Left ventricle myocardium inferior (tissue), 1 donor: ENCODE data around the gene IGSF5. TPM values are rescaled to one million over a fixed set of nuclear protein-coding genes. Genes with fewer than 3 reads are reported as not detected.
"Not testable (repeated sequence)": the region's sequence is repeated elsewhere in the genome, so short reads cannot be mapped to it uniquely, and the experiment has no call there.

Experiments used
- DNase-seq: peaks from one replicate; pipeline ENCODE4 v3.0.0-alpha.2; 2020
- H3K27ac ChIP-seq: fragments of 200-600 bp; replicated peaks from 2 replicates; pipeline ENCODE4 v1.8.0; 2021
- H3K27me3 ChIP-seq: fragments of 200-600 bp; 2 replicates; pipeline ENCODE4 v1.8.0; 2021; ENCODE audit warnings: low read depth
- H3K36me3 ChIP-seq: fragments of 200-600 bp; 2 replicates; pipeline ENCODE4 v1.8.0; 2021
- H3K4me1 ChIP-seq: fragments of 200-600 bp; 2 replicates; pipeline ENCODE4 v1.8.0; 2021
- H3K4me3 ChIP-seq: fragments of 200-600 bp; 2 replicates; pipeline ENCODE4 v1.8.0; 2021; ENCODE audit warnings: mild to moderate bottlenecking, moderate library complexity
- H3K9me3 ChIP-seq: fragments of 200-600 bp; replicated peaks from 2 replicates; pipeline ENCODE4 v1.8.0; 2021
- CTCF ChIP-seq: fragments of 200-600 bp; IDR thresholded peaks from 2 replicates; pipeline ENCODE4 v1.8.0; 2021; ENCODE audit warnings: antibody characterized with exemption, mild to moderate bottlenecking, borderline replicate concordance
- intact Hi-C: fragments of 100-400 bp; cut with micrococcal nuclease; formaldehyde crosslinking; loops from one replicate; pipeline ENCODE4 v1.11.0; 2022
- total RNA-seq: library from RNA; stranded (reverse); fragmentation: NEBNext Ultra II Directional; extraction: Animal tissue kit (Norgen Biotek cat#: 25700); gene quantifications from one replicate; pipeline ENCODE4 v1.2.1, GENCODE V29; 2021
- donor health status: DM: no; HTN: yes; CAD: no; lungs with severe emphysema.

The IGSF5 gene
- total RNA-seq, 1 donor from 2014 or later: 4.9 TPM

DNA sequence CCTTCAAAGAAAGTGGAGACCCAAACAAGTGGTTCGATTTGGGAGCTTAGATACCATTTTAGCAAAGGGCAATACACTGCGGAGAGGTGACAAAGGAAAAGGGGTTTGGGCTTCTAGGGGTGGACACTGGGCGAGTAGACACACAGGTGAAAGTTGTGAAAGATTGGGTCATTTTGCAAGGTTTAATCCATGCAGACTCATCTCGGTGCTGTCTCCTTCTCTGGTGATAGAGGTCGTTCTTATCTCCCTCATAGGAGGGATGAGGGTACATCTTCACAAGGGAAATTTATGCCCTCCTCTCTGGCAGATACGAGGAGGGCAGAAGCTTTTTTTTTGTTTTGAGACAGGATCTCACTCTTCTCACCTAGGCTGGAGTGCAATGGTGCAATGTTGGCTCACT is 6.4 kb upstream of the IGSF5 start:
- no peaks in the 10 kb centered on the region for H3K9me3 ChIP-seq
- TF ChIP-seq CTCF: no peak
- H3K4me1 ChIP-seq: peaks cover 7% of the 10 kb centered on the region
- intact Hi-C loops: no loop called here
- peaks cover 5% of the 10 kb centered on the region for H3K27me3 ChIP-seq
- no peak overlapping the region for H3K27ac ChIP-seq
- DNase-seq: no peak
- H3K36me3 ChIP-seq: no peaks in the 10 kb centered on the region
- H3K4me3 ChIP-seq: no peak overlapping the region

DNA sequence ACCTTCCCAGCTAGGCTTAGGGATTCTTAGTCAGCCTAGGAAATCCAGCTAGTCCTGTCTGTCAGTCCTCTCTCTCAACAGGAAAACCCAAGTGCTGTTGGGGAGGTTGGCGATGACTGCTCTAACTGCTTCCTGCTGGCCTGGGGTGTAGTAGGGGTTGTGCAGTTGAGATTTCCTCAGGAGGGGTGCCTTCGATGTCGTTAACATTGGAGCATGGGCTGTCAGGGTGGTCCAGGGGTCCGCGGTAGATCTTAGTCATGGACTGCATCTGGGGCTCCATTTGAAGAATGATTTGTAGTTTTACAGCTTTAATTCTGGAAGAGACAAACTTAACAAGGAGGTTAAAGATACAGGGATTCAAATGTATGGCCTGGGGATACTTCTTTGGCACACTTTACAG is 5.5 kb upstream of the IGSF5 start:
- intact Hi-C loops, H3K36me3 ChIP-seq, H3K27me3 ChIP-seq, H3K4me3 ChIP-seq, H3K9me3 ChIP-seq, H3K27ac ChIP-seq, H3K4me1 ChIP-seq, DNase-seq: not testable (repeated sequence)

DNA sequence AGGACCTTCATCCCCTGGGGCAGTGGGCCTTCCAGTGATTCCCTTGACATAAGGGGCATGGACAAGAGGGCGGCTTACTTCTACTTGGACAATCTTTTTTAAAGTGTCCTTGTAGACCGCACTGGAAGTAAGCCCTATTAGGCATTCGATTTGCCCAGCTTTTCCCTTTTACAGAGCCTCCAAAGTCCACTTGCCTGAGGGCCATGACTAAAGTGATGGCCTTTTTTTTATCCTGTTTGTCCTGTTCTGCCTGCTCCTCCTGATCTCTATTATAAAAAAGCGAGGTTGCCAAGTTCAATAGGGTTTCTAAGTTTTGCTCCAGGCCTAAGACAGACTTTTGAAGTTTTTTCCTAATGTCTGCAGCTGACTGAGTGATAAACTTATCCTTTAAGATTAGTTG is 2.4 kb upstream of the IGSF5 start:
- H3K27ac ChIP-seq, H3K4me1 ChIP-seq, H3K36me3 ChIP-seq, intact Hi-C loops, DNase-seq, H3K4me3 ChIP-seq, H3K27me3 ChIP-seq, H3K9me3 ChIP-seq: not testable (repeated sequence)

GRCh38 chr21:39745332-39745731 is 349 bp downstream of the IGSF5 start:
- H3K9me3 ChIP-seq, H3K27ac ChIP-seq, H3K4me1 ChIP-seq, intact Hi-C loops, H3K4me3 ChIP-seq, H3K27me3 ChIP-seq, DNase-seq, H3K36me3 ChIP-seq: not testable (repeated sequence)

- Histone ChIP-seq H3K9me3 (peaks cover 18% of the 10 kb centered on the region), H3K27ac (no peak overlapping the region), H3K36me3 (no peaks in the 10 kb centered on the region), H3K27me3 (no peaks in the 10 kb centered on the region), H3K4me1 (no peaks in the 10 kb centered on the region), H3K4me3 (no peak overlapping the region)
- intact Hi-C loops: no loop called here
- no peak for DNase-seq
- no peak for TF ChIP-seq CTCF
Observed at GRCh38 chr21:39750670-39751069, 5.7 kb downstream of the IGSF5 start.

DNA sequence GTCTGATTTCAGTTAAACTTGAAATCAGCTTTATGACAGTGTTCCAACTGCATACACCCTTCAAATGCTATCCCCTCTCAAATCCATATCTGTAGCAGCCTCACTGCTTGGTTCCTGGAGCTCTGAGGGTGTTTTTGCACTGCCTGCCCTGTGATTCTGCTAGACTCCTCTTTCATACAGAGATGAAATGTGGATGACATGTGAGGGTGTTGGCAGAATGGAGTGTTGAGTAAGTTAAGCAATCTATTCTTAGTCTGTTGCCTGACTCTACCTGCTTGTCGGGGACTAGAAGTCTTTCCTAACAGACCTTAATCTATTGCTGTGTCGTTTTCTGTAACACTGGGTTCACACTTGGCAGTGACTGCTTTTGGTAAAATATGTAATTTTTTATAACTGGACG is 9.8 kb downstream of the IGSF5 start:
- Histone ChIP-seq H3K4me1 (no peaks in the 10 kb centered on the region), H3K27ac (no peak overlapping the region), H3K36me3 (no peaks in the 10 kb centered on the region), H3K4me3 (no peak overlapping the region), H3K9me3 (peaks cover 18% of the 10 kb centered on the region), H3K27me3 (no peaks in the 10 kb centered on the region)
- intact Hi-C loops: no loop called here
- no peak for DNase-seq
- no peak for TF ChIP-seq CTCF

- H3K9me3 ChIP-seq: peaks cover 18% of the 10 kb centered on the region
- H3K4me3 ChIP-seq: no peak overlapping the region
- H3K36me3 ChIP-seq: no peaks in the 10 kb centered on the region
- intact Hi-C loops: no loop called here
- no peaks in the 10 kb centered on the region for H3K4me1 ChIP-seq
- no peak for TF ChIP-seq CTCF
- no peaks in the 10 kb centered on the region for H3K27me3 ChIP-seq
- H3K27ac ChIP-seq: no peak overlapping the region
- no peak for DNase-seq
Observed at GRCh38 chr21:39756285-39756684, 11.3 kb downstream of the IGSF5 start.
